GM21786 (cell line): ENCODE measurements around the gene RASA3.

Experiments used
- ATAC-seq: cut with Tn5 transposase; IDR thresholded peaks from one replicate; pipeline ENCODE4 v1.9.1; 2021; ENCODE audit not compliant: unreplicated experiment

Gene RASA3

DNA sequence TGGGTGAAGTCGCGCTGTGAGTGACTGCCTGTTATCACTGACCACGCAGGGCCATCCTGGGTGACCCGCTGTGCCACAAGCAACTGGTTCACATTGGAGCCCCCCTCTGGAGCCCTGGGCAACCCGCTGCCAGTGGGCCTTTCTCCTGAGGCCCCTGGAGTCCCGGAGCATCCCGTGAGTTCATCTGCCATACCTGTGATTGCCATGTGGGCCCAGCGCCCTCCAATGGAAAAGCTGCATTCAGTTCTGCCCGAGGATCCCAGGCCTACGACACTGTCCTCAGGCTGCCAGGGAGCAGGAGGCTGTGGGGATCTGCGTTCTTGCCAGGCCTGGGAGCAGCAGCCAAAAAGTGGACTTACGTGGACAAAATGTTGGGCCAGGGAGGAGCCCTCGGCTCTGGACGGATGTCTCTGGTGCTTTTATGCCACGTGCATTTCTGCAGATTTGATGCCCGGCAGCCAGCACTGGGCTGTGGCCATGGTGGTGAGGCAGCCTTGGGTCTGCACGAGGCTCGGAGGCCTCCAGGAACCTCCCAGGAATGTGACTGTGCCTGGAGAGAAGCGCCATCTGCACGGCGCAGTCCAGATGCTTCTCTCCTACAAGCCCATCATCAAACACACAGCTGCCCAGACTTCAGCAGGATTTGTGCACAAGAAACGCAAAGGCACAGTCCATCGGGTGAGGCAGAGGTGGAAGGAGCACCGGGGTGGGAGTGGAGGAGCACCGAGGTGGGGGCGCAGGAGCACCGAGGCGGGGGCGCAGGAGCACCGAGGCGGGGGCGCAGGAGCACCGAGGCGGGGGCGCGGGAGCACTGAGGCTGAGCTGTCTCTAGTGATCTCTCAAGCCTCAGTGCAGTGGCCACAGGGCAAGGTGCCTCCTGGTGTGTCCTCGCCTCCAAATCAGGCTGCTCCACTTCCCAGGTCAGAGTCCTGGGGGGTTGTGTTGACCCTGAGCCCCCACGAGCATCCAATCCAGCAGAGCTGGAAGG, 202.5 kb downstream of the RASA3 start:
- no peak for ATAC-seq

DNA sequence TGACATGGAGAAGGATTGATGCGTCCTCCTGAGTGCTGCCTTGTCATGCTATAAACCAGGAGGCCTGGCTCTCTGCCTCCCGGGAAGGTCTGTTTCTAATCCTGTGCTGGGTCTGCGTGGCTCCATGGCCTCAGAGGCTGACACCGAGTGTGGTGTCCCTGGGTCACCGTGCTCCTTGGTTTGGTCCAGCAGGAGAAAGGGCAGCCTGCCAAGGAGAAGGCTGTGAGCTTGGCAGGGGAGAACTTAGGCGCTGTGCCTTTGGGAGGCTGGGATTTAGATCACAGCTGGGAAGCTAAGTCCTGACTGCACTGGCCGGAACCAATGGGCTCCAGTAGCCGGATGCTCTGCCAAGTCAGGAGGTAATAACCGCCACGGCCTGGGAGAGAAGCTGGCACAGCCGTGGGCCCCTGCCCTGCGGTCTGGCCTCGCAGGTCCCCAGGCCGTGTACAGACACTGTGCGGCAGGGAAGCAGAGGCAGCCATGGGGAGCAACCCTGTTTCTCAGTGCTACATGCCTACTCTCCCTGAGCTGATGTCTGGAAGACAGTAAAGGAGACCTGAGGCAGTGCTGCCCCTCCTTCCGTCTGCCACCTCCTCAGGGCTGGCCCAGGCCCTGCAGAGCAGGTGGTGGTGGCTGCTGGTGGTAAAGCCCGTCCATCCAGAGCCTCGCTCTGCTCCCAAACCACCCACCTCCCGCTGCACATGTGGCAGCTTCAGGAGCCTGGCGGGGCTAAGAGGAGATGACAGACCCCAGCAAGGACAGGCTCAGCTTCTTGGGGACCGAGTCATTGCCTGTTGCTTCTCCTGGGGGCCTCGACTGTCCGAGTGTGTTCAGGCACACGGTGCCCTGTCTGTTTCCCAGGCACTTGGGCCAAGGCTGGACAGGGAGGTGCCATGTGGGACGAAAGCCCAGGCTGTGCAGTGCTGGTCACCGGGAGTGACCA, 203.5 kb downstream of the RASA3 start:
- ATAC-seq, result no peak
